HG03460 (cell line): Measurements from ENCODE around the gene C9orf85.
"Not testable (repeated sequence)": the region's sequence is repeated elsewhere in the genome, so short reads cannot be mapped to it uniquely, and the experiment has no call there.

ENCODE experiments used
- ATAC-seq: cut with Tn5 transposase; IDR thresholded peaks from one replicate; pipeline ENCODE4 v1.9.1; 2021; ENCODE audit not compliant: unreplicated experiment

Gene C9orf85

GRCh38 chr9:71937898-71938297 lies 26.5 kb downstream of the C9orf85 start:
- no peak for ATAC-seq

- no peak for ATAC-seq
Observed at GRCh38 chr9:71941060-71941568, 29.7 kb downstream of the C9orf85 start.

GRCh38 chr9:71941998-71942567 lies 30.6 kb downstream of the C9orf85 start:
- ATAC-seq: no peak

- no peak for ATAC-seq
Observed at GRCh38 chr9:71944754-71945375, 33.4 kb downstream of the C9orf85 start.

GRCh38 chr9:71954652-71955051 lies 43.2 kb downstream of the C9orf85 start:
- ATAC-seq: not testable (repeated sequence)

- ATAC-seq: no peak
Observed at GRCh38 chr9:71955300-71955915, 44.0 kb downstream of the C9orf85 start.

GRCh38 chr9:71962328-71962727 lies 50.9 kb downstream of the C9orf85 start:
- no peak for ATAC-seq

GRCh38 chr9:71963471-71963996 lies 52.1 kb downstream of the C9orf85 start:
- not testable (repeated sequence) for ATAC-seq

- no peak for ATAC-seq
Observed at GRCh38 chr9:71965403-71965802, 54.0 kb downstream of the C9orf85 start.

GRCh38 chr9:71966601-71967000 lies 55.2 kb downstream of the C9orf85 start:
- ATAC-seq: no peak

- ATAC-seq: no peak
Observed at GRCh38 chr9:71968541-71969090, 57.2 kb downstream of the C9orf85 start.

GRCh38 chr9:71975833-71976232 lies 64.4 kb downstream of the C9orf85 start:
- ATAC-seq: no peak

- no peak for ATAC-seq
Observed at GRCh38 chr9:71977003-71977402, 65.6 kb downstream of the C9orf85 start.

- no peak for ATAC-seq
Observed at GRCh38 chr9:71980266-71981190, 69.1 kb downstream of the C9orf85 start.

- no peak for ATAC-seq
Observed at GRCh38 chr9:71981944-71982343, 70.5 kb downstream of the C9orf85 start.

GRCh38 chr9:71984403-71984802 lies 73.0 kb downstream of the C9orf85 start:
- no peak for ATAC-seq

- ATAC-seq: no peak
Observed at GRCh38 chr9:71984831-71985281, 73.4 kb downstream of the C9orf85 start.

GRCh38 chr9:71985297-71985911 lies 74.0 kb downstream of the C9orf85 start:
- ATAC-seq: no peak

GRCh38 chr9:71986900-71987299 lies 75.5 kb downstream of the C9orf85 start:
- ATAC-seq: no peak
